A549 (cell line): ENCODE data around the gene DTHD1. TPM values are rescaled to one million over a fixed set of nuclear protein-coding genes. Genes with fewer than 3 reads are reported as not detected.

Experiments
- ATAC-seq, 2 experiments: fragments of 200-7000 bp in 1 of 2; fragments of >200 bp in 1 of 2; cut with Nextera tagmentation in 1 of 2; cut with Tn5 transposase in 1 of 2; 3 replicates each; pipeline versions ENCODE4 v1.8.0 to v1.9.1; 2018 to 2020; ENCODE audit warnings: mild to moderate bottlenecking in 1 of 2, moderate library complexity in 1 of 2
- CTCF ChIA-PET: fragments of 300-600 bp; sonication (Branson Sonifier 250); formaldehyde crosslinking; extraction: SDS; loops from one replicate; lab custom pipeline; 2021; ENCODE audit warnings: antibody characterized with exemption, inconsistent platforms; lab: Yijun Ruan, JAX
- POLR2A ChIA-PET: fragments of 350-600 bp; formaldehyde crosslinking; extraction: SDS; loops from one replicate; lab custom pipeline; 2021; ENCODE audit warnings: antibody characterized with exemption, inconsistent platforms; lab: Yijun Ruan, JAX
- DNase-seq, 2 experiments: peaks; one replicate each; pipeline versions ENCODE4 v3.0.0 to v3.0.0-alpha.2; 2011 to 2016; ENCODE audit warnings: low read depth in 1 of 2, low spot score in 1 of 2
- FAIRE-seq: peaks from 2 replicates; lab custom pipeline; 2011; peaks lifted over from hg19 to GRCh38; lab: Jason Lieb, UNC
- H3K27ac ChIP-seq, 2 experiments: fragments of >200 bp; sonication (Bioruptor Twin); formaldehyde crosslinking; 3 replicates each; pipeline ENCODE4 v1.5.1; 2016 to 2017
- H3K4me1 ChIP-seq: fragments of >200 bp; sonication (Bioruptor Twin); formaldehyde crosslinking; 3 replicates; pipeline ENCODE4 v1.6.1; 2016
- H3K4me2 ChIP-seq: fragments of >200 bp; sonication (Bioruptor Twin); formaldehyde crosslinking; 3 replicates; pipeline ENCODE4 v1.6.1; 2016
- H3K4me3 ChIP-seq: fragments of >200 bp; sonication (Bioruptor Twin); formaldehyde crosslinking; 3 replicates; pipeline ENCODE4 v1.5.1; 2016
- H3K9me3 ChIP-seq: fragments of >200 bp; sonication (Bioruptor Twin); formaldehyde crosslinking; 3 replicates; pipeline ENCODE4 v1.6.1; 2016
- BCL3 ChIP-seq: fragments of >200 bp; sonication (Bioruptor Twin); formaldehyde crosslinking; IDR thresholded peaks from 3 replicates; pipeline ENCODE4 v1.6.1; 2016
- CEBPB ChIP-seq, 2 experiments: fragments of >200 bp in 1 of 2; sonication (Bioruptor Twin) in 1 of 2; formaldehyde crosslinking in 1 of 2; IDR thresholded peaks; 2 replicates each; pipeline ENCODE4 v1.6.1; 2012 to 2016
- CHD2 ChIP-seq: fragments of 150-350 bp; IDR thresholded peaks from 2 replicates; pipeline ENCODE4 v1.6.1; 2014; ENCODE audit warnings: low read length; ENCODE audit not compliant: partially characterized antibody
- CTCF ChIP-seq: fragments of >200 bp; sonication (Bioruptor Twin); formaldehyde crosslinking; IDR thresholded peaks from 3 replicates; pipeline ENCODE4 v1.5.1; 2016
- EHMT2 ChIP-seq: fragments of 200-600 bp; sonication (generic); IDR thresholded peaks from 2 replicates; pipeline ENCODE4 v1.6.1; 2016; ENCODE audit warnings: antibody characterized with exemption, low read depth, mild to moderate bottlenecking, moderate library complexity
- EP300 ChIP-seq, 2 experiments: fragments of >200 bp; sonication (Bioruptor Twin); formaldehyde crosslinking; IDR thresholded peaks; 2 replicates in 1 of 2; 3 replicates in 1 of 2; pipeline ENCODE4 v1.6.1; 2016 to 2017
- FOSB ChIP-seq: fragments of 250-450 bp; sonication (Bioruptor Pico); IDR thresholded peaks from 2 replicates; pipeline ENCODE4 v1.5.0; 2020; ENCODE audit warnings: mild to moderate bottlenecking, moderate library complexity
- GATA3 ChIP-seq: IDR thresholded peaks from 2 replicates; pipeline ENCODE4 v1.6.1; 2012; ENCODE audit warnings: borderline replicate concordance
- HES2 ChIP-seq: fragments of >200 bp; sonication (Bioruptor Twin); formaldehyde crosslinking; IDR thresholded peaks from 2 replicates; pipeline ENCODE4 v1.6.1; 2016
- KDM1A ChIP-seq: fragments of 200-600 bp; sonication (generic); IDR thresholded peaks from 2 replicates; pipeline ENCODE4 v1.6.1; 2016; ENCODE audit warnings: low read depth, mild to moderate bottlenecking
- KDM5A ChIP-seq: fragments of 200-600 bp; sonication (generic); IDR thresholded peaks from 2 replicates; pipeline ENCODE4 v1.6.1; 2016; ENCODE audit warnings: antibody characterized with exemption, mild to moderate bottlenecking
- MAZ ChIP-seq: fragments of 150-350 bp; IDR thresholded peaks from 2 replicates; pipeline ENCODE4 v1.6.1; 2014; ENCODE audit warnings: antibody characterized with exemption, low read depth, low read length, borderline replicate concordance
- POLR2A ChIP-seq: IDR thresholded peaks from 2 replicates; pipeline ENCODE4 v1.6.1; 2012; ENCODE audit warnings: mild to moderate bottlenecking, low read length
- POLR2AphosphoS2 ChIP-seq: conservative IDR thresholded peaks from 2 replicates; pipeline ENCODE4 v1.6.1; 2012; ENCODE audit warnings: low read length, improper control_type of control experiment, inconsistent platforms
- RAD21 ChIP-seq, 2 experiments: fragments of >200 bp in 1 of 2; sonication (Bioruptor Twin) in 1 of 2; formaldehyde crosslinking in 1 of 2; IDR thresholded peaks in 1 of 2; conservative IDR thresholded peaks in 1 of 2; 2 replicates in 1 of 2; 3 replicates in 1 of 2; pipeline ENCODE4 v1.6.1; 2012 to 2018; ENCODE audit warnings: inconsistent platforms in 1 of 2
- REST ChIP-seq: fragments of 200-600 bp; sonication (generic); IDR thresholded peaks from 2 replicates; pipeline ENCODE4 v1.6.1; 2016; ENCODE audit warnings: antibody characterized with exemption, mild to moderate bottlenecking, moderate library complexity
- USF2 ChIP-seq: fragments of 450-650 bp; IDR thresholded peaks from 2 replicates; pipeline ENCODE4 v1.6.1; 2014; ENCODE audit warnings: antibody characterized with exemption
- ZSCAN20 ChIP-seq: fragments of 250-450 bp; sonication (Bioruptor Pico); IDR thresholded peaks from 2 replicates; pipeline ENCODE4 v1.8.0; 2022; ENCODE audit warnings: mild to moderate bottlenecking, moderate library complexity
- WGBS: methylation state at CpG from one replicate; pipeline ENCODE4 v1.1.6; 2017; ENCODE audit errors: missing lambda C conversion rate; 5-methylcytosine and 5-hydroxymethylcytosine counted together
- polyA plus RNA-seq, 4 experiments: library from polyadenylated mRNA; depleted of rRNA in 3 of 4; stranded (reverse); fragments of >200 nt; fragmentation: RNase III in 1 of 4; extraction: RNeasy Plus Mini Kit Qiagen cat#74134 plus additional on column Dnase treatment in 1 of 4; gene quantifications; 2 replicates in 3 of 4; 3 replicates in 1 of 4; pipeline ENCODE4 v1.2.3, GENCODE V29; 2011 to 2017

Gene DTHD1
- polyA plus RNA-seq, 2 of the 4 experiments (the other 2 are of a cell fraction), result not detected

- POLR2A ChIA-PET, result no interaction called here
- no peak overlapping the region for H3K4me3 ChIP-seq
- H3K4me2 ChIP-seq, result no peak overlapping the region
- H3K27ac ChIP-seq, result no peak overlapping the region
- DNase-seq (no peak), FAIRE-seq (no peak), ATAC-seq (no peak)
- TF ChIP-seq USF2 (no peak), BCL3 (no peak), POLR2AphosphoS2 (no peak), KDM1A (no peak), REST (no peak), HES2 (no peak)
- H3K4me1 ChIP-seq, result no peaks in the 10 kb centered on the region
- H3K9me3 ChIP-seq, result no peaks in the 10 kb centered on the region
- WGBS, result 29% methylated on average over 6 of the region's 6 CpGs
- CTCF ChIA-PET, result no interaction called here
These were observed 60.5 kb downstream of the DTHD1 start for GRCh38 chr4:36341936-36342335.

GRCh38 chr4:36343501-36344175 is 62.2 kb downstream of the DTHD1 start:
- no peak for DNase-seq
- TF ChIP-seq EP300 (IDR thresholded peaks at IDR 0.05), result no peak
- TF ChIP-seq FOSB (CRISPR knock-in tag), result no peak
- TF ChIP-seq ZSCAN20, result no peak
- no peak for TF ChIP-seq CHD2
- no peak for TF ChIP-seq KDM5A
- no peak for TF ChIP-seq CEBPB (IDR thresholded peaks at IDR 0.05)
- TF ChIP-seq RAD21 (conservative IDR thresholded peaks at IDR 0.05 in 1 of 2, IDR thresholded peaks at IDR 0.05 in 1 of 2), result no peak
- no peak for TF ChIP-seq GATA3
- no peak for TF ChIP-seq MAZ
- no peak for TF ChIP-seq POLR2A
- TF ChIP-seq EHMT2, result no peak
- H3K27ac ChIP-seq, result no peak overlapping the region
- WGBS, result 55% methylated on average over 12 of the region's 12 CpGs
- ATAC-seq, result no peak
- no peak overlapping the region for H3K4me3 ChIP-seq
- H3K4me2 ChIP-seq, result no peak overlapping the region
- POLR2A ChIA-PET, result no interaction called here
- no peaks in the 10 kb centered on the region for H3K4me1 ChIP-seq
- H3K9me3 ChIP-seq, result no peaks in the 10 kb centered on the region
- CTCF ChIA-PET, result no interaction called here
- no peak for FAIRE-seq

- WGBS, result 35% methylated on average over 4 of the region's 4 CpGs
- Histone ChIP-seq H3K9me3 (no peaks in the 10 kb centered on the region), H3K4me2 (no peak overlapping the region), H3K4me1 (no peaks in the 10 kb centered on the region), H3K27ac (no peak overlapping the region), H3K4me3 (no peak overlapping the region)
- TF ChIP-seq BCL3, result no peak
- no peak for TF ChIP-seq CTCF
- DNase-seq (no peak), FAIRE-seq (no peak), ATAC-seq (no peak)
- ChIA-PET CTCF (interaction anchor here (1.1 kb wide), 1 partner anchor 51 kb away, joined by 4 read pairs; no protein-coding TSS in a partner anchor), POLR2A (no interaction called here)
These were observed 67.1 kb downstream of the DTHD1 start for GRCh38 chr4:36348403-36348938.
